AG09319 (cell line): ENCODE data around the gene AFF1.

Source experiments
- DNase-seq: peaks from one replicate; pipeline ENCODE4 v3.0.0-alpha.2; 2010; ENCODE audit warnings: low read depth; ENCODE audit errors: extremely low read depth
- TF ChIP-seq, protein P1 (sequence below): IDR thresholded peaks from 2 replicates; pipeline ENCODE4 v1.5.1; 2011; ENCODE audit warnings: low read depth, mild to moderate bottlenecking, inconsistent platforms, low read length, moderate library complexity

The AFF1 gene

DNA sequence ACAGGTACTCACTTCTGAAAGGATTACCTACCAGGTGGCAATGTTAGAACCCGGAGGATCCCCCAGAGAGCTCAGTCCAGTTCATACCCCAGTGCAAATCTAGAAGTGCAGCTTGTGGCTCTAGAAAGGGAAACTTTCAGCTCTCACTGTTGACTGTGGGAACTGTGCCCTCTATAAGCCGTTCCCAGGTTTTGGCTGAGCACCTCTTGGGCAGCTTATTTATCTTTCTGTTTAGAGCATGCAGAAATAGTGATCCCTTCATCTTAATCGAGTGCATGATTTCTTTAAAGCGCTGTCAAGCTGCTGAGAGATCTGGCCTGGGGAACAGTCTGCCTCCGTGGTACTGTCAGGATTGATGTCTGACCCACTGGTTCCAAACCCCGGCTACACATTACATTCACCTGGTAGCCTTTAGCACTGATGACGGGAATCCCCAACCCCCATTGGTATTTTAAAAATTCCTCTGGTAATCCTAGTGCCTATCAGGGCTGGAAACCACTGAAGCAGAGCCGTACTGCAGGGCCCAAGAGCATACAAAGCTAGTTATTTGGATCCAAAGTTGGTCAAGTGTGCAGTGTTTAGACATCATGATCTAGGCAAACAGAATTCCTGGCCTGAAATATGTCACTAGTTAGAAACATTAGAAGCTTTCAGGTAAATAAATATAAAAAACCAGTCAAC is 182.4 kb downstream of the AFF1 start:
- TF ChIP-seq, protein P1, sequence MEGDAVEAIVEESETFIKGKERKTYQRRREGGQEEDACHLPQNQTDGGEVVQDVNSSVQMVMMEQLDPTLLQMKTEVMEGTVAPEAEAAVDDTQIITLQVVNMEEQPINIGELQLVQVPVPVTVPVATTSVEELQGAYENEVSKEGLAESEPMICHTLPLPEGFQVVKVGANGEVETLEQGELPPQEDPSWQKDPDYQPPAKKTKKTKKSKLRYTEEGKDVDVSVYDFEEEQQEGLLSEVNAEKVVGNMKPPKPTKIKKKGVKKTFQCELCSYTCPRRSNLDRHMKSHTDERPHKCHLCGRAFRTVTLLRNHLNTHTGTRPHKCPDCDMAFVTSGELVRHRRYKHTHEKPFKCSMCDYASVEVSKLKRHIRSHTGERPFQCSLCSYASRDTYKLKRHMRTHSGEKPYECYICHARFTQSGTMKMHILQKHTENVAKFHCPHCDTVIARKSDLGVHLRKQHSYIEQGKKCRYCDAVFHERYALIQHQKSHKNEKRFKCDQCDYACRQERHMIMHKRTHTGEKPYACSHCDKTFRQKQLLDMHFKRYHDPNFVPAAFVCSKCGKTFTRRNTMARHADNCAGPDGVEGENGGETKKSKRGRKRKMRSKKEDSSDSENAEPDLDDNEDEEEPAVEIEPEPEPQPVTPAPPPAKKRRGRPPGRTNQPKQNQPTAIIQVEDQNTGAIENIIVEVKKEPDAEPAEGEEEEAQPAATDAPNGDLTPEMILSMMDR: no peak
- DNase-seq: no peak

DNA sequence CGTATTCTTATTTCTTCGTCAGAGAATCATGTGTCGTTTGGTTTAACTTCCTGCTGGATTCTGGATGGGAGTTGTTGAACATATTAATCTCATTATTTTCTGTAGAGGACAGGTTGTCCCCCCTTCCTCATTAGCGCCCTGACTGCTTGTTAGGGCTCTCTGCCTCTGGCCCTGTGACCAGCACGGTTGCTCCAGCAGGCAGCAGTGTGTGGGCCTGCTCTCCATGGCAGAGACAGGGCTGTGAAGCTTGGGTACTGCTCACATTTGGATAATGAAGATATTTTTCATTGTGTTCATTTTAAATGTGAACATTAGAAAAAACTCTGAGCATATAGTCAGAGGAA is 182.9 kb downstream of the AFF1 start:
- TF ChIP-seq, protein P1: no peak
- DNase-seq: no peak

DNA sequence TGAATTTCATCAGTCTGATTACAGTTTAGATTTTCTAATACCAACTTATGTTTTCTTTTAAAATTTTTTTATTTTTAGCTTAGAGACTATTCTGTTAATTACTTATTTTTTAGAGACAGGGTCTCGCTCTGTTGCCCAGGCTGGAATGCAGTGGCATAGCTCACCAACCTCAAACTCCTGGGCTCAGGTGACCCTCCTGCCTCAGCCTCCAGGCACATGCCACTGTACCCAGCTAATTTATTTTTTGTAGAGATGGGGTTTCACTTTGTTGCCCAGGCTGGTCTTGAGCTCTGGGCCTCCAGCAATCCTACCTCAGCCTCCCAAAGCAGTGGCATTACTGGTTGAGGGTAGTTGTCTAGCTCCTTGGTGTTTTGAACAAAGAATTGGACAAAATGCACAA is 183.6 kb downstream of the AFF1 start:
- DNase-seq: no peak
- TF ChIP-seq, protein P1: no peak

DNA sequence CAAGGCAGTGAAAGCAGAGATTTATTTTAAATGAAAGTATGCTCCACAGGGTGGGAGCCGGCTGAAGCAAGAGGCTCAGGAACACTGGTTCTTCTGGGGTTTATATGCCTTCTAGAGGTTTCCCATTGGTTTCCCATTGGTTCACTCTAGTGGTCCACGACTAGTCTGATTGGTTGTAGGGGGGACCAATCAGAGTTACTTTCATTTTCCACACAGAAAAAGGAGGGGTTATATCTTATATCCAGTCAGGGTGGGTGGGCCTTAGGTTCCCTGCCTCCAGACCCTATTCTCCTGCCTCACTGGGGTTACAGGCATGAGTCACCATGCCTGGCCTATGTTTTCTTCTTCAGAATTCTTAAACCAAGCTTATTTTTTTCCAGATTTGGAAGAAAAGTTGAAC is 184.0 kb downstream of the AFF1 start:
- DNase-seq: no peak
- TF ChIP-seq, protein P1: no peak

DNA sequence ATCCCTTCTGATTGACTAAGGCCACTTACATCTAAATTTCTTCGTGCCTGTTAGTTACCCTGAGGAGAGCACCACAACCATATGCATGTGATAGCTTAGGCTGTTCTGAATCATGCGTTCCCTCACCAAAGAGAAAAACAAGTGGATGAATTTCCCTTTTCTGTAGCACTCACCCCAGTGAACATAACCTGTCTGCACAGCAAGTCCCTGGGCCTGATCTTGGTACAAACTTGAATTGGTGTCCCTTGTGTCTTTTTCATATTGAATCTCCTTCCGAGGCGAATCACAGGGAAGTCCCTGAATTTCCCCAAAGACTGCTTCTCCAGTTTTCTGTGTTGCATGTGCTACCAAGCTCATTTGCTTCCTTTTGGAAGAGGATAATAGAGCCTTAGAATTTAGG is 185.2 kb downstream of the AFF1 start:
- TF ChIP-seq, protein P1: no peak
- DNase-seq: no peak

DNA sequence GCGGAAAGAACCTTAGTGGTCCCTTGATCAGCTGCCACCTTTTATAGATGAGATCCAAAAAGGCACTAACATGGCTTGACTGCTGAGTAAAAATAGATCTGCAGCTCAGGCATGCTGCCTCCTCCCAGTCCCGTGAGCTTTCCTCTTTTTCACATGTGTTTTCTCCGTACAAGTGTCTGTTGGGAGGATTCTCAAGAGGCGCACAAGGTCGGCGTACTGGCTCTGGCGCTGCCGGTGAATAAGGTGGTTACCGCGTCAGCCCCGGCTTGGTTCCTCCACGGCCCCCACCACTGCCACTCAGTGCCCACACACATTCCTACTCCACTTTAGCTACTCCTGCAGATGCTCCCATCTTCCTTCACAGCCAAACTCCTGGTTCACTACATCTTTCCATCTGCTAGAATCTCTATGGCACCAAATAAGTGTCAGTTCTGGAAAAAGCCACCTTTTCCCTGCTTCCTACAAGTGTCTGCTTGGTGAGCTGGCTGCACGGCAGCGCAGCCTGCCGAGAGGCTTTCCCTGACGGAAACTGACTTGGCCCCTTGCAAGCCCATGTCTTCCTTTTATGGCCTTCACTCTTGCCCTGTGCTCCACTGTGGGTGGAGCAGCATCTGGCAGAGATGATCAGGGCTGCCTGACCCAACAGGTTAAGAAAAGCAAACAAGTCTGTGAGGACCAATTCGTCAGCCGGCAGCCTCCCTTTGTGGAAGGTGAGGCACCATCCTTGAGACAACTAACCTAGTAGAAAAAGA is 185.8 kb downstream of the AFF1 start:
- TF ChIP-seq, protein P1: no peak
- no peak for DNase-seq

DNA sequence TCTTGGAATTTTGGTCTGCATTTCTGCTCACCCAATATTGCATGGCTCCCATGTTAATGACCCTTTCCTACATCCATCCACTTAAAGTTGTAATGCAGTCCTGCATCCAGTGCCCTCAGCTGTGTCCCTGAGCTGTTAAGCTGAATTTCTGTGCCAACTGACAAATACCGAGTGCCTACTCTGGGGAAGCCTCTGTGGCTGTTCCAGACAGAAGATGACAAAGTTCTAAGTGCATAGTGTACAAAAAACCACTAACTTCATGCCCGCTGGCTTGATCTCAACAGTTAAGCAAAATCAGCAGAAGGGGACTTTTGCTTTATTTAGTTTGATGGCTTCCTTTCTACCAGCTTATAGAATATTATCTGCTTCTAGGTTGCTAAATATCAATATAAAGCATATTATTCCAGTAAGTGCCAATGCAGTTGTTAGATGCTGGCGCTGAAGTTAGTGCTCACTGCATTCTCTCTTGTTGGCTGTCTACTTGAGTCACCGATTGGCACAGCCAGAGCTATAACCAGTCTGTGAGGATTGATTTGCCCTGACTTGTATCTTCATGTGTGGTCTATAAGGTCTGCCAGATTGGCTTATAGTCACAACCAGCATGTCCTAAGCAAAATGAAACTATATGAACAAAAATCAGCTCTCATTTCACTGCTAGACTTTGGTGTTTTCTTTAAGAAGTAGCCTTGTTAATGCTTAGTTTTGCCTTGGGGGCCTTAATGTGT is 186.7 kb downstream of the AFF1 start:
- DNase-seq: no peak
- TF ChIP-seq, protein P1: no peak
